Stimulated activated CD8-positive, alpha-beta memory T cell treated with anti-CD3 and anti-CD28 coated beads, Interleukin-12 subunit alpha, Interleukin-12 subunit beta, amount 100 ng/mL, for 24 hours (primary cell): Measurements from ENCODE around the gene TAOK2.

Source experiments
- DNase-seq: peaks from one replicate; pipeline ENCODE4 v3.0.0-alpha.2; 2020; ENCODE audit errors: extremely low read depth

Gene TAOK2

DNA sequence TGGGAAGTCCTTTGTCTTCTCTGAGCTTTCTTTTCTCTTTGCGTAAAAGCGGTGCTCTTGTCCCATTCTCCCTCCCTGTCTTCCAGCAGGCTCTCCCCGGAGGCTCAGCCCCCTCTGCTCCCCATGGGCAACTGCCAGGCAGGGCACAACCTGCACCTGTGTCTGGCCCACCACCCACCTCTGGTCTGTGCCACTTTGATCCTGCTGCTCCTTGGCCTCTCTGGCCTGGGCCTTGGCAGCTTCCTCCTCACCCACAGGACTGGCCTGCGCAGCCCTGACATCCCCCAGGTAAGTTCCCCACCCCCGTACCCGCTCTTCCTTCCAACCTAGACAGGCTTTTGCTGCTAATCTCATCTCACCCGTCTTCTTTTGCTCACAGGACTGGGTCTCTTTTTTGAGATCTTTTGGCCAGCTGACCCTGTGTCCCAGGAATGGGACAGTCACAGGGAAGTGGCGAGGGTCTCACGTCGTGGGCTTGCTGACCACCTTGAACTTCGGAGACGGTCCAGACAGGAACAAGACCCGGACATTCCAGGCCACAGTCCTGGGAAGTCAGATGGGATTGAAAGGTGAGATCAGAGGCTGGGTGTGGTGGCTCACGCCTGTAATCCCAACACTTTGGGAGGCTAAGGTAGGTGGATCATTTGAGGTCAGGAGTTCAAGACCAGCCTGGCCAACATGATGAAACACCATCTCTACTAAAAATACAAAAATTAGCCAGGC is 10.5 kb upstream of the TAOK2 start:
- DNase-seq, result no peak

DNA sequence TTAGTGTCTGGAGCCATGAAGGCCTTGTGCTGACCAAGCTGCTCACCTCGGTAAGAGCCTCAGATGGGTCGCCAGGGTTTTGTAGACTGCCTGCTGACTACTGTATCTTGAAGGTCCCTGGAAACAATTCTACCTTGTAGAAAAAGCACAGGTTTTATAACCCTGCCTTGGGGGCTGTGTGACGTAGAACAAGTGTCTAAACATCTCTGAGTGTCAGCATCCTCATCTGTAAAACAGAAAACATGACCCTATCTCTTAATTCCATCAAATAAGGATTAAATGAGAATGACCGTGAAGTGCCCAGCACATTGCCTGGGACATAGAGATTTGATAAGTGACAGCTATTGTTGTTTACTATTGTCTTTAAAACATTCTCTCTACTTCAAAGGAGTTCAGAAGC is 5.5 kb upstream of the TAOK2 start:
- DNase-seq, result no peak

DNA sequence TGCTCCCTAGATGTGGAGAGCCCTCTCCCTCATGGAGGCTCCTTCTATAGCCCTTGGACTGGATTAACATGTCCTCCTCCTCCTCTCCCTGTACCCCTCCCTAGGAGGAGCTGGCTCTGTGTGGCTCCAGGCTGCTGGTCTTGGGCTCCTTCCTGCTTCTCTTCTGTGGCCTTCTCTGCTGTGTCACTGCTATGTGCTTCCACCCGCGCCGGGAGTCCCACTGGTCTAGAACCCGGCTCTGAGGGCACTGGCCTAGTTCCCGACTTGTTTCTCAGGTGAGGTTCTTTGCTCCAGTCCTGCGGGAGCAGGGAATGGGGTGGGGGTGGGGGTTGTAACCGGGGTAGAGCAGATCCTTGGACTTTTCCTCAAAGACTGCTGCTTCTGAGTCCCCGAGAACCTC is 2.4 kb upstream of the TAOK2 start:
- no peak for DNase-seq

DNA sequence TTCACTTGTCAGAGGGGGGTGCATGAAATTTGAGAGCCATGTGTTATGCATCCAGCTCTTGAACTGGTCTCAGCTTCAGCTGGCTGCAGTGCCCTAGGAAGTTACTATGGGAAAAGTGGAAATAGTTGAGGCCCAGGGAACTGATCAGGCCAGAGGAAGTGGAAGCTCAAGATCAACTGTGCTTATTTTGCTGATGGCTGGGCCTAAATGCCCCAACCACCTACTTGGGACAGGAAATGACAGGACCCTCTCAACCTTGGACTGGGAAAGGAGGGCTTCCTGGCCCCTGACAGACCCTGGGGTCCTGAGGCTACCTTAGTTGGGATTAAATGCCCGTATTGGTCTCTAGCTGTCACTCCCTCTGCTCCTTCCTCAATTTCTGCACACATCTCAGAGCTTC is 1.2 kb upstream of the TAOK2 start:
- no peak for DNase-seq

DNA sequence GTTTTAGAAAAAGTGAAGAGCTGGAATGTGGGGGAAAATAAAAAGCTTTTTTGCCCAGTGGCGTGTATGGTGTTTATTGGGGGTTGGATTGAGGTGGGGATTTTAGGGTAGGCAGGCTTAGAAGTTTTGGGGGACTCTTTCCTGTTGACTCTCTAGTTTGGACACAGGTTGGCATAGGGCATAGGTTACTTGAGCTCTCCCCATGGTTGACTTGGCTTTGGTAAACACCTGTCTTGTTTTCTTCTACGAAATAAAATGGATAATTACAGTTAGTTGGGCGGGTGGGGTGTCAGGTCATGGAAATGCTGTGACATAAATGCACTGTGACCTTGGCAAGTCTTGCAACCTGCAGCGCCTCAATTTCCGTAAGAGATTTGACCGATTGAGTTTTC is 680 bp upstream of the TAOK2 start:
- DNase-seq, result no peak

DNA sequence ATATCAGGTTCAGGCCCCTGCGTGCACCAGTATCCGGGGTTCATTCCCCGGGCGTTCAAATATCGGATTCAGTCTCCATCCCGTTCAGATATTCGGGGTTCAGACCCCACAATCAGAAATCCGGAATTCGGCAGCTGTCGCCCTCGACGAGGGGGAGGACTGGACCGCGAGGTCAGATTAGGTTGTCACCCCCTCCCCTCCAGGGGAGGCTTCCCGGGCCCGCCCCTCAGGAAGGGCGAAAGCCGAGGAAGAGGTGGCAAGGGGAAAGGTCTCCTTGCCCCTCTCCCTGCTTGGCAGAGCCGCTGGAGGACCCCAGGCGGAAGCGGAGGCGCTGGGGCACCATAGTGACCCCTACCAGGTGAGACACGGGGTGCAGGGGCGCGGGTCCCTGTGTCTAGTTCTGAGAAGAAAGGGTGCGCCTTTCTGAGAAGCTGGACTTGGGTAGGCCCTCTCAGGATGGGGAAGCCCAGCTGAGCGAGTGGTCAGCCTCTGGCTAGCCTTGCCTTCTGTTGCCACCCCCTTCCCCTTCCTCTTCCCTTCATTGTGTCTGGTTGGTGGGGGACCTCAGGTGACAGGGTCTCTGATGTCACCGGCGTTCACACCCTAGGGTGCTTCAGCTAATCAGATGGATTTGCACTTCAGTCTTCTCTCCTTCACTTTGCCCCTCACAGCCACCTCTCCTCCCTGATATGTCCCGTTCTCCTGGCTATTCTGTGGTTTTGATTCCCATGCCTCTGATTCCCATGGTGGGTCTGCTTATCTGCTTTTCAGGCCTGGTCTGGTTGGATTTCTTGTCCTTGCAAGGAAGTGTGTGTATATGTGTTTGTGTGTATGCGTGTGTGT is 844 bp downstream of the TAOK2 start:
- DNase-seq, result no peak

DNA sequence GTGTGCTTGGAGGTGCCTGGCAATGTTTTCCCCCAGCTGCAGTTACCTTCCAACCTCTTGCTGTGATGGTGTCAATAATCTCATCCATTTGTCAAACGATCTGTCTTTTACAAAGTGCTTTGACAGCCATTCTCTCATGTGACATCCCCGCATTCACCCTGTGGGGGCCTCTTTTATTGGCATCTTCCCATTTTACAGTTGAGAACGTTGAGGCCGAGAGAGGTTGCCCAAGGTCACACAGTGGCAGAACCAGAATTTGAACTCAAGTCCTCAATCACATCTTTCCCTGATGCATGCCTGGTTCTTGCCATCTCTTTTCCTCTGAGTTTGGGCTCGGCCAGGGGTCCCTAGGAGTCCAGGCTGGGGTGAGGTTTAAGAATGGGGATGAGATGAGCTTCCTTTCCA is 1.5 kb downstream of the TAOK2 start:
- no peak for DNase-seq

DNA sequence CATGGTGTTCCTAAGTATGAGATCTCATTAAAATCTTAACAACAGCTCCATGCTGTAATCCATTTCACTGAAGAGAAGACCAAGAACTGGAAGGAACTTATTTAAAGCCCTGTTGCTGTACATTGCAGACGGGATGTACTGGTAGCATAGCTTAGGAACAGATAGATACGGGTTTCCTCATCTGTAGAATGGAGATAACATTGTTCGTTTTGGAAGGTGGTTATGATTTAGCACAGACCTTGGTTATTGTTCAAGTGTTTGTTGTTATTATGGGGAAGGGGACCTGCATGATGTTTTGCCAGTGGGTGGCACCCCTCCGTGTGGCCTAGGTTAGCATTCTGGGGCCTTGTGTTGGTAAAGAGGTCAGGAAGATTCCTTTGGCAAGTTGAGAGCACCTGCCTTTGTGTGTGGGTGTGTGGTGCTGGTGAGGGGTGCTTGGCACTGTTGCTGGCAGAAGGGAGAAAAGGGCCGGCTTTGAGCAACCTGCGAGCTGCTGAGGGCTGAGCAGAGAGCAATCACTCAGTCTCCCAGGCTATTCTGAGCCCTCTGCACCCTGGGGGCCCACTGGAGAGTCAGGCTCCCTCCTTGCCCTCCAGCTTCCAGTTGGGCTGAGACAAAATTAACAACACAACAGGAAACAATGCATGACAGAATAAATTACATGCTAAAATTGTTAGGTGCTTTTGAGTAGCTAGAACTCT is 2.3 kb downstream of the TAOK2 start:
- no peak for DNase-seq

DNA sequence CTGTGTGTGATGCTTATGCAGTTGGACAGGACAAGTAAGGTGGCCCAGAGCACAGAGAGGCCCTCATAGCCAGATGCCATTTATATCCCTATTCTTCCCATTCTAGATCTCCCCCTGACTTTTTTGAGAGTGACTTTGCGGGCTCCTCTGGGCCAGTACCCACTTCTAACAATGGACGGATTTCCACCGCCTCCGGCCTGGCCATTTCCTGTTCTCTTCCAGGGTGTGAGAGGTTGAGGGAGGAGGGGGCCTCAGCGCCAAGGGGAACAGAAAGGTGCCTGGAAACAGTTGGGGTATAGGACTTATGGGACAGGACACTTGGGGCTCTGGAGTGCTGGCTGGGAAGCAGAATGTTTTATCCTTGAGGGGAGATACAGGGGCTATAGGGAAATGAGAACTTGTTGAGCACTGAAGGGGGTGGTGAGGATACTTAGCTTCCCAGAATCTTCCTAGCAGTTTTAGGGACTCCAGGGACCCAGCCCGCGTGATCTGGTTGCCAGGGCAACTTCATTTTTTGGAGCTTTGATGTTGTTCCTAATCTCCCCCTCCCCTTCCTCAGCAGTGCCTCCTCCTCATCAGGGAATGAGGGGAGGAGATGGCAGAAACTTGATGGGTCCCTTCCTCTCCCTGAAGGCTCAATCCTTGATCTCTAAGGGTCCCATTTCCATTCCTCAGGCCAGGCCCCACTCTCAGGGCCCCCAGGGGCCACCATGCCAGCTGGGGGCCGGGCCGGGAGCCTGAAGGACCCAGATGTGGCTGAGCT is 3.6 kb downstream of the TAOK2 start:
- DNase-seq, result no peak

DNA sequence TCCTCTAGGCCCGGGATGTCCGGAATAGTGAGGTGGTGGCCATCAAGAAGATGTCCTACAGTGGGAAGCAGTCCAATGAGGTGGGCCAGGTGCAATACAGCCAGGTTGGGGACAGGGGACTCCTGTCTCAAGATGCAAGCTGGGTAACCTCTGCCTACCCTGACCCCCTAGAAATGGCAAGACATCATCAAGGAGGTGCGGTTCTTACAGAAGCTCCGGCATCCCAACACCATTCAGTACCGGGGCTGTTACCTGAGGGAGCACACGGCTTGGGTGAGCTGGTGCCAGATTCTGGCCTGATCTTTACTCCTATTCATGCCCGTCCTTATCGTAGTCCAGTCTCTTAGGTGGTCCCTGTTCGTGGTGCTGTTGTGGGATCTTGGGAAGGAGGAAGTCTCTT is 4.4 kb downstream of the TAOK2 start:
- DNase-seq, result no peak

DNA sequence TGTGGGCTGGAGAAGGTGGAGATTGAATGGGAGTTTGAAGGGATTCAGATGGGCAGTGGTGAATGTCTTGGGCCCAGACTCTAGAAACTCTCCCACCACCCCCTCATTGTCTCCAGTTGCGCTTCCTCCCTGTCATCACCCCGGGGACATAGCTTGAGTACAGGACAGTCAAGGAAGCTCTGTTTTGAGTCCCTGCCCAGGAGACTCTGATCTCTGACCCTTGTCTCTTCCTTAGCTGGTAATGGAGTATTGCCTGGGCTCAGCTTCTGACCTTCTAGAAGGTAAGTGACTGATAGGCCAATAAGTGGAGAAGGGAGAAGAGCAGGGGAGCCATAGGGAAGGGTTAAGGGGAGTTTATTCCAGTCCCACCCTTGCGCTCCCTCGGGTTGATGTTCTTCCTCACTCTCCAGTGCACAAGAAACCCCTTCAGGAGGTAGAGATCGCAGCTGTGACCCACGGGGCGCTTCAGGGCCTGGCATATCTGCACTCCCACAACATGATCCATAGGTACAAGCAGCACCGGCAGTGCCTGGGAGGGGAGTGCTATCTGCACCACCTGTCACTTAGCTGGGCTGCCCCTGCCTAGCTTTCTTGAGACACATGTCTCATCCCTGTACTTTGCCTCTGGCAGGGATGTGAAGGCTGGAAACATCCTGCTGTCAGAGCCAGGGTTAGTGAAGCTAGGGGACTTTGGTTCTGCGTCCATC is 5.0 kb downstream of the TAOK2 start:
- no peak for DNase-seq

DNA sequence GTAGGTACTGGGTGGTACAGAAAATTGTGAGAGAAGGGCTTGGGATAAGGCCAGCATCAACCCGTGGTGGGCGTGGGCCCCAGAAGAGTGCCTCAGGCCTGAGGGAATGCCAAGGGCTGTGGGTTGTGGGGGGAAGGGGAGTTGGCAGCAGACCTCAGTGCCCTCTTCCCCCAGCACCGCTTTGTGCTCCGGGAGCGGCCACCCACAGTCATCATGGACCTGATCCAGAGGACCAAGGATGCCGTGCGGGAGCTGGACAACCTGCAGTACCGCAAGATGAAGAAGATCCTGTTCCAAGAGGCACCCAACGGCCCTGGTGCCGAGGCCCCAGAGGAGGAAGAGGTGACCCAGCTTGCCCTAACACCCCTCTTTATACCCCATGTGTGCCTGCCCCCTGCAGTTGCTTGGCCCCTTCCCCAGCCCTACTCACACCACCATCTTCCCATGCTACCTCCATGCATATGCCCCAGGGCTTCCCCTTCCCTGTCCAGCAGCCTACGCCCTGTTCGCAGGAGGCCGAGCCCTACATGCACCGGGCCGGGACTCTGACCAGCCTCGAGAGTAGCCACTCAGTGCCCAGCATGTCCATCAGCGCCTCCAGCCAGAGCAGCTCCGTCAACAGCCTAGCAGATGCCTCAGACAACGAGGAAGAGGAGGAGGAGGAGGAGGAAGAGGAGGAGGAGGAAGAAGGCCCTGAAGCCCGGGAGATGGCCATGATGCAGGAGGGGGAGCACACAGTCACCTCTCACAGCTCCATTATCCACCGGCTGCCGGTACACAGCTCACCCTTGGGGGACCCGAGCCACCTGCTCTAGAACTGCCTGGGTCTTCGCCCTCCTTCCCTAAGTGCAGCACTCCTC is 9.1 kb downstream of the TAOK2 start:
- no peak for DNase-seq

DNA sequence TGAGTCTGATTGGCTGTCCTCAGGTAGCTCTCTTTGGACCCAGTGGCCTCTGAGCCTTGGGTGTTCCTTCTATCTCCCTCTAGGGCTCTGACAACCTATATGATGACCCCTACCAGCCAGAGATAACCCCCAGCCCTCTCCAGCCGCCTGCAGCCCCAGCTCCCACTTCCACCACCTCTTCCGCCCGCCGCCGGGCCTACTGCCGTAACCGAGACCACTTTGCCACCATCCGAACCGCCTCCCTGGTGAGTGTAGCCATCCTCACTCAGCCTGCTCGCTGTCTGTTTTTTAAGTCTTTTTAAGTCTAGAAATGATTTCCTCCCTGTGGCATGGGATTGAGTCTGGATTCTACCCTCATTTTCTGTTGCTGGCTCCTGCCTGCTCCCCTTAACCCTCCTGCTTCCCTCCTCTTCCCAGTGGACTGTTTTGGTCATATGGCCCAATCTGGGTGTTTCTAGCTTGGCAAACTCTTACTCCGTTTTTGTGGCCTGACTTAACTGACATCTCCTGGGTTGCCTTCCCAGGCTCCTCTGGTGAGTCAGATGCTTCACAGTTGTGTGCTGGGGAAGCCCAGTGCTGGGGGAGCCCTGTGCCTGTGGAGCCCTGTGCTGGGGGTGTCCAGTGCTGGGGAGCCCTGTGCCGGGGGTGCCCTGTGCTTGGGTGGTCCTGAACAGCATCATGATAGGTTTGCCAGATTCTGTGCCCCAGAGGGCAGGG is 9.9 kb downstream of the TAOK2 start:
- DNase-seq, result no peak

DNA sequence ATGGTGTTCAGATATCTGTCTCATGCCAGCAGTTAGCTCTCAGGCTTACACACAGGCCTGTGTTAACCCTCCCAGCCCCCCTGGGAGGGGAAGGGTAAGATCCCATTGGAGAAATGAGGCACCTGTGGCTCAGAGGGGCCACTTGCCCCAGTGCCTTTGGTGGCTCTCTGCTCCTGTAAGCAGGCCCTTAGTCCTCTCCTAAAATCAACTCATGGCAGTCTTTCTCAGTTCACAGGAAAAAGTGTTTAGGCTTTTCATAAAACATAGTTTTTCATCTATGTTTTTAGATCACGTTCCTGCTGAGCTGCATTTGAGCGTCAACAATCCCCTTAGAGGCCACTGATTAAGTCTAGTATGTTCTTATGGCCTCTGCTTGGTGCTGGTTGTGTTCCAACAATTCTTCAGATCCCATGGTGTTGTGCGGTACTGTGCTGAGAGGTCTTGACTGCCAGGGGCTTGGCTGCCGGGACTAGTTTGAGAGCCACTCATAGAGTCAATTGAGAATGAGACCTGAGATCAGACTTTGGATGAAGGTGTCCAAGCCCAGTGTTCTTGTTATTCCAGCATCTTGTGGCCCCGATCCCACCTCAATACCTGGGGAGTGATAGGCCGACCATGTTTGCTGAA is 10.6 kb downstream of the TAOK2 start:
- DNase-seq, result no peak

DNA sequence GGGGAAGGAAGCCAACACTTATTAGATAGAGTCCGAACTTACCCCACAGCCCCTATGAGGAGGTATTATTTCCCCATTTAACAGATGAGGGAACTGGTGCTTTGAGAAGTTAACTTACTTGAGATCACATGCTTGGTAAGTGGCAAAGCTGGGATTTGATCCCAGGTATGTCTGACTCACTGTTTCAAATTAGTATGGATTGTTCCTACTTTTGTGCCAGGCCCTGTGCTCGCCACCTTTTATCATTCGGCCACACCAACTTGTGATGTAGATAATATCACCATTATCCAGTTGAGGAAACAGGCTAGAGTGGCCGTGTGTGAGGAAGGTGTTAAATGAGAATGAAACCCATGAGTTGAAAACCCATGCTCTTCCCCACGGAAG is 11.1 kb downstream of the TAOK2 start:
- no peak for DNase-seq

DNA sequence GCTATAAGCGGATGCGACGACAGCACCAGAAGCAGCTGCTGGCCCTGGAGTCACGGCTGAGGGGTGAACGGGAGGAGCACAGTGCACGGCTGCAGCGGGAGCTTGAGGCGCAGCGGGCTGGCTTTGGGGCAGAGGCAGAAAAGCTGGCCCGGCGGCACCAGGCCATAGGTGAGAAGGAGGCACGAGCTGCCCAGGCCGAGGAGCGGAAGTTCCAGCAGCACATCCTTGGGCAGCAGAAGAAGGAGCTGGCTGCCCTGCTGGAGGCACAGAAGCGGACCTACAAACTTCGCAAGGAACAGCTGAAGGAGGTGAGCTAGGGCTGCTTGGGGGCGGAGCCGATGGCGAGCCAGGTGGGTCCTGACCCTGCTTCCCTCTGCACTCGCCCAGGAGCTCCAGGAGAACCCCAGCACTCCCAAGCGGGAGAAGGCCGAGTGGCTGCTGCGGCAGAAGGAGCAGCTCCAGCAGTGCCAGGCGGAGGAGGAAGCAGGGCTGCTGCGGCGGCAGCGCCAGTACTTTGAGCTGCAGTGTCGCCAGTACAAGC is 11.7 kb downstream of the TAOK2 start:
- DNase-seq, result no peak

DNA sequence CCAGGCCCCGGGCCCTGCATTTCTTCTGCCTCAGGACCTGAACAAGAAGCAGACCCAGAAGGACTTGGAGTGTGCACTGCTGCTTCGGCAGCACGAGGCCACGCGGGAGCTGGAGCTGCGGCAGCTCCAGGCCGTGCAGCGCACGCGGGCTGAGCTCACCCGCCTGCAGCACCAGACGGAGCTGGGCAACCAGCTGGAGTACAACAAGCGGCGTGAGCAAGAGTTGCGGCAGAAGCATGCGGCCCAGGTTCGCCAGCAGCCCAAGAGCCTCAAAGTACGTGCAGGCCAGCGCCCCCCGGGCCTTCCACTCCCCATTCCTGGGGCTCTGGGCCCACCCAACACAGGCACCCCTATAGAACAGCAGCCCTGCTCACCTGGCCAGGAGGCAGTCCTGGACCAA is 12.6 kb downstream of the TAOK2 start:
- DNase-seq, result no peak

DNA sequence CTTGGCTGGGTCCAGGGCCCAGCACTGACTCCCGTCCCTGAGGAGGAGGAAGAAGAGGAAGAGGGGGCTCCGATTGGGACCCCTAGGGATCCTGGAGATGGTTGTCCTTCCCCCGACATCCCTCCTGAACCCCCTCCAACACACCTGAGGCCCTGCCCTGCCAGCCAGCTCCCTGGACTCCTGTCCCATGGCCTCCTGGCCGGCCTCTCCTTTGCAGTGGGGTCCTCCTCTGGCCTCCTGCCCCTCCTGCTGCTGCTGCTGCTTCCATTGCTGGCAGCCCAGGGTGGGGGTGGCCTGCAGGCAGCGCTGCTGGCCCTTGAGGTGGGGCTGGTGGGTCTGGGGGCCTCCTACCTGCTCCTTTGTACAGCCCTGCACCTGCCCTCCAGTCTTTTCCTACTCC is 13.3 kb downstream of the TAOK2 start:
- no peak for DNase-seq
